GM19351 (cell line): Measurements from ENCODE around the gene ZBTB4.
"Not testable (repeated sequence)": the region's sequence is repeated elsewhere in the genome, so short reads cannot be mapped to it uniquely, and the experiment has no call there.

Experiments used
- ATAC-seq: cut with Tn5 transposase; IDR thresholded peaks from one replicate; pipeline ENCODE4 v1.9.1; 2021; ENCODE audit warnings: mild to moderate bottlenecking, moderate library complexity; ENCODE audit not compliant: unreplicated experiment

ZBTB4 gene

DNA sequence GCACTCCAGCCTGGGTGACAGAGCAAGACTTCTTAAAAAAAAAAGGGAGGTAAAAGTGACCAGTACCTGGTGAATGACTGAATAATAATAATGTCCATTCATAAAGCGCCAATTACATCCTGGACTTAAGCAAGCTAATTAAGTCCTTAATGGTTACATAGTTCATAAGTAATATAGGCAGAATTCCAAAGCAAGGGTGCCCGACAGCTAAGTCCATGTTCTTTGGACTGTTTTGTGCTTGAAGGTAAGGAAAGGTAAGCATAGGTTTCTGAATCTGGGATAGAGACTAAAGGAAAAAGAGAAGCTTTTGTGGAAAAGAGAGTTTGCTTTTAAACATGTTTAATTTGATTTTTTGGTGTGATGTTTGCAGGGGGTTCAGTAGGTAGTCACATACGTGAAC, 14.5 kb upstream of the ZBTB4 start:
- ATAC-seq = no peak

GRCh38 chr17:7491583-7491982, 12.2 kb upstream of the ZBTB4 start:
- ATAC-seq = no peak

DNA sequence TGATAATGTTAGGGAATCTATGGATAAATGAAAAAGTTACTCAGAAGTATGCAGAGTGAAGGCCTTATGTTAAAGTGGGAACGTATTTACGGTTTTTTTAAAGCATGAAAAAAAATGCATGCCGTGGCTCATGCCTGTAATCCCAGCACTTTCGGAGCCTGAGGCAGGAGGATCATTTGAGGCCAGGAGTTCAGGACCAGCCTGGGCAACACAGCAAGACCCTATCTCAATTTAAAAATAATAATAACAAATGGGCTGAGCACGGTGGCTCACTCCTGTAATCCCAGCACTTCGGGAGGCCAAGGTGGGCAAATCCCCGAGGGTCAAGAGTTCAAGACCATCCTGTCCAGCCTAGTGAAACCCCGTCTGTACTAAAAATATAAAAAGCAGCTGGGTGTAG, 10.7 kb upstream of the ZBTB4 start:
- ATAC-seq = no peak

- ATAC-seq = no peak
These were observed 6.8 kb upstream of the ZBTB4 start for GRCh38 chr17:7486181-7486580.

DNA sequence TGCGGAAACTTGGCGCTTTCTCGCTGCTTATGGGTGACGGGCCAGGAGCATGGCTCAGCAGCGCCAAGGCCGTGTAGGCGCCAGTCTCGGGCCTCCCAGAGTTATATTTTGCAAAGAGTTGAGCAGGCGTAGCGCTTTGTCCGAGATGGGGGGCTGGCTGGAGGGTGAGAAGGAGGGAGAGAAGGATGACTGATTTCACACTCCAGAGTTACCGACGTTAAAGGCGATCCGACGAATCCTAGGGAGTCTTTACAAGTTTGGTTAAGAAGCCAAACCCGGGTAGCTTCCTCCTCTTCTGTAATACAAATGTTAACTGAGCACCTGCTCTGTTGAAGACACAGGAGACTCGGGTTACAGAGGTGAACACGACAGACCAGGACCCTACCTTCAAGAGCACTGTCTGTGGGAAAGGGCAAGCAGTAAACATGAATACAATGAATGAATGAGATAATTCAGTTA, 5.5 kb upstream of the ZBTB4 start:
- no peak for ATAC-seq

- ATAC-seq = peak; percentile 60
These were observed 4.9 kb upstream of the ZBTB4 start, which contains the start of gene POLR2A for GRCh38 chr17:7484067-7484918. Gene POLR2A (plus strand): TSS chr17:7484366.

- ATAC-seq = peak; percentile 32
These were observed 4.0 kb upstream of the ZBTB4 start for GRCh38 chr17:7483255-7484066.

DNA sequence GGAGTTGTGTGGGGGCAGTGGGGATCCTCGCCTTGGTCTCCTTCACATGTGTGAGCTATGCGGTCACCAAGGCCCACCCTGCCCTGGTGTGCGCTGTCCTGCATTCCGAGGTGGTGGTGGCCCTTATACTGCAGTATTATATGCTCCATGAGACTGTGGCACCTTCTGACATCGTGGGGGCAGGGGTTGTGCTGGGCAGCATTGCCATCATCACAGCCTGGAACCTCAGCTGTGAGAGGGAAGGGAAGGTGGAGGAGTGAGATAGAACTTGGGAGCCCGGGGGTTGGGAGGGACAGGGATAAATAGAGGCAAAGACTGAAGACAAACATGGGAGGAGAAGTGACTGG, 3.3 kb upstream of the ZBTB4 start:
- not testable (repeated sequence) for ATAC-seq

GRCh38 chr17:7481842-7482741, 2.7 kb upstream of the ZBTB4 start:
- not testable (repeated sequence) for ATAC-seq

DNA sequence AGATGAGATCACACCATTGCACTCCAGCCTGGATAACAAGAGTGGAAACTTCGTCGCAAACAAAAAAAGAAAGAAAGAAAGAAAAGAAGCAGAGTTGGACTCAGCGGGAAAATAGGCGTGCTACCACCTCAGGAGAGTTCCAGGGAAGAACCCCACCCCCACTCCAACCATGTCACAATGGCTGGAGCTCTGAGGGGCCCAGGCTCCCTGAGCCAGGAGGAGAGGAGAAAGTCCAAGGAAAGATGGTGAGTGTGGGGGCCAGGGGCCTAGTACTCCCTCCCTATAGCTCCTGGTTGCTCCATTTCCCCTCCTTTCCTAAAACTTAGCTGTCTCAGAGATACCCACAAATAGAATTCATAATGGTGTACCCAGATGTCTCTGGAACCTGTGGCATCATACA, 1.8 kb upstream of the ZBTB4 start, which contains the start of gene SLC35G6:
SLC35G6 (plus strand) TSS at position 172 of the 400 bp plus-strand sequence; CDS start at position 243, 71 bp downstream.
- ATAC-seq = not testable (repeated sequence)

DNA sequence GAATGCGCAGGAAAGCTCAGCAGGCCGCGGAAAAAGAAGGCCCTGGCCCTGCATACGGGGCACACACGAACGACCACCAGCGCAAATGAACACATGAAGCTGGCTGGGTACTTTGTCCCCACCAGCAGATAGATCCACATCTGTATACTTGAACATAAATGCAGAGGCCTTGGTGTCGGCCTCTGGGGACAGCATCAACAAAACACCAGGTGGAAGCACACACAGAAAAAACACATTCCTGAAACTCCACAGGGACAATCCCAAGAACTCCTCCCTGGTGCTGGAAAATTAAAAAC, 606 bp upstream of the ZBTB4 start:
- ATAC-seq = no peak

- ATAC-seq = no peak
These were observed 887 bp downstream of the ZBTB4 start for GRCh38 chr17:7478276-7479212.

DNA sequence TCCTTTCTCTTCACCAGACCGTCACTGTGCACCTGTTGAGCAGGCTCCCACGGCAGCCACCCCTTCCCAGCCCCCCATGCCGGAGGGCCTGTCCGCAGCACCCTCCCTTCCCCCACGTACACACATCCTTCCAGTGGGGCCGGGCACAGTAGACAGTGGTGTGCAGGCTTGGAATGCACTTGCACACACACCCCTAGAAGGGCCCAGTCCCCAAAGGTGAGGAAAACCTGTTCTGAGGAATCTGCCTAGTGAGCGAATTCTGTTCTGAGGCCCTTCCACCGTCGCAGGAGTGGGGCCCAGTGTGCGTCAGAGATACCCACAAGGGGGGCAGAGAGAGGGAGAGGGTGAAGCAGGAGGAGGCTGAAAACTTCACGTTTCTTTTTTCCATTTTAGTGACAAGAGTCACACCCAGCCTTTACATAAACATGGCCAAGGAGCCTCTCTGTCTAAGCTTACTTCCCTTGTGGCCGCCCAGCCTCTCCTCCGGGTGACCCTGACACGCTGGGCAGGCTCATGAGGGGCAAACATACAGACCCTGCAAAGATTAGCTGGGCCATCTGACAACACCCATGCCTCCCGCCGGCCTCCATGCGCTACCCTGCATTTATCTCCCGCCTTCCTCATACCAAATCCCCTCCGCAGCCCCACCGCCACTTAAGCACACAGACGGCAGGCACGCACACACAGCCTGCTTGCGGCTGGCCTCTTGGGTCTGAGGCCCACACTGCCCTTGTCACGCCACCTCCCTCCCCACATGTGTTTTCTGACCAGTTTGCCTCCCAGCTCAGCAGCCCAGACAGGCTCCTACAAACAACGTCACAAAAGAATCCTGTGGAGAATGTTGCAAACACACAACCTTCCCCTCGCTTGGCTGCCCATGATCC, 1.8 kb downstream of the ZBTB4 start:
- no peak for ATAC-seq

GRCh38 chr17:7476951-7477350, 2.5 kb downstream of the ZBTB4 start:
- ATAC-seq = no peak

DNA sequence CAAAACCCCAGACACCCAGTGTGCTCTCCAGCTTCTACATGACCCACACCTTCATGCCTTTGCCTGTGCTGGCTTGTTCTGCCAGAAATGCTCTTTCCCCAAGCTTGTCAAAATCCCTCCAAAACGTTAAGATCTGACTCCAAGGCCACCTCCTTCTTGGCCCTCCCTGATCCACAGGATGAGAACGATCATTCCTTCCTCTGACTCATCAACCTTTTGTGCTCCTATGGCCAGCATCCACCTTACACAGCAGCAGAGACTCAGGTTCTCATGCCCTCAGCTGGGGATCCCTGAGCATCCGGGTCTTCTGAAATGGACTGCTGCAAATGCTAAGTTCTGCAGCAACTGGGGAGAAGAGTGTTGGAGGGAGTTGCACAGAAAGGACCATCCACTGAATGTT, 2.9 kb downstream of the ZBTB4 start:
- ATAC-seq = no peak

DNA sequence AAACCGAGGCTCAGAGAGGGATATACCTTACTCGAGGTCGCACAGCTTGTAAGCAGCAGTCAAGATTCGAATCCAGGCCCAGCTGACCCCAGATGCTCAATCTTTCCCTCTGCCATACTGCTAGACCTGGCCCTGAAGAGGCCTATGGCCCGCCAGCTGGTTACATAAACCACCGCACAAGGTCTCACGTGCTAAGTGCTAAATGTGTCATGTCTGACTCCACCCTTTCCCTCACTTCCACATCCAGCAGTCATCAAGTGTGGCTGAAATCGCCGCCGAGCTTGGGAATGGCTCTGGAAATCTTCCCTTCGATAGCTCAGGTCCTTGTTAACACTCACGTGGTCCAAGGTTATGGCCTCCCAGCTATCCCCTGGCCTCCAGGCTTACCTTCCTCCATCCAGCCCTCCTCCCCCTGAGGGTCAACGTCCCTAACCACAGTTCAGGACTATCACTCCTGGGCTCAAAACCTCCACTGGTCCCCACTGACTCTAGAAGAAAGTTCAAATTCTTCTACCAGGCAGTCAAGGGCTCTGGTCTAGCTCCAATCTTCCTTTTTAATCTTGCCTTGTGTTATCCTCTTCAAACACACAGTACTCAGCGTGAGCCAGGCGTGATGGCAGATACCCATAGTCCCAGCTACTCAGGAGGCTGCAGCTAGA, 3.5 kb downstream of the ZBTB4 start:
- no peak for ATAC-seq

GRCh38 chr17:7474767-7475166, 4.7 kb downstream of the ZBTB4 start:
- not testable (repeated sequence) for ATAC-seq

DNA sequence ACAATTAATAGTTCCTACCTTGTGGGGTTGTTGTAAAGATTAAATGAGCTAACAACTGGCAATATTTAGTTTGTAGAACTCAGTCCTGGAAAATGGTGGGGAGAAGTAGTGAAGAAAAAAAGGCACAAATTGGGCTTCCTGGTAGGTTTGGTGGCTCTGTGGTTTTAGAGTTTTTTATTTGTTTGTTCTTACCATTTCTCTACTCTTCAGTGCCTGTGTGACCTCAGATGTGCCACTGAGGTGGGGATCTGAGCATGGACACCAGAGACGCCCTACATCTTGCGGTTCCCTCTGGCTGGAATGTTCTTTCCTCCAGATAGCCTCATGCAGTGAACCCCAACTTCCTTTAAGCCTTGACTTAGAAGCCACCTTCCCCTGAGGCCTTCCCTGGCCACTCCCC, 7.7 kb downstream of the ZBTB4 start:
- no peak for ATAC-seq
